T-helper 2 cell treated with Interferon-gamma antibody and Interleukin-4, amounts not matched to agents 5 μg/mL and 100 μg/mL, for 36 hours (primary cell): ENCODE data around the gene LOXL4.

Source experiments
- DNase-seq: peaks from one replicate; pipeline ENCODE4 v3.0.0; 2021; ENCODE audit warnings: low spot score
- H3K27ac Mint-ChIP-seq: one replicate; pipeline ENCODE4 v1.8.0; 2021; ENCODE audit warnings: mild to moderate bottlenecking, mixed read lengths
- H3K27me3 Mint-ChIP-seq: one replicate; pipeline ENCODE4 v1.8.0; 2021; ENCODE audit warnings: low read depth, mixed read lengths
- H3K36me3 Mint-ChIP-seq: one replicate; pipeline ENCODE4 v1.8.0; 2021; ENCODE audit warnings: low read depth, mixed read lengths
- H3K4me1 Mint-ChIP-seq: one replicate; pipeline ENCODE4 v1.8.0; 2021; ENCODE audit warnings: low read depth, mixed read lengths
- H3K4me3 Mint-ChIP-seq: one replicate; pipeline ENCODE4 v1.8.0; 2022; ENCODE audit warnings: mild to moderate bottlenecking, moderate library complexity, mixed read lengths
- H3K9me3 Mint-ChIP-seq: one replicate; pipeline ENCODE4 v1.8.0; 2021; ENCODE audit warnings: mixed read lengths

Gene LOXL4

DNA sequence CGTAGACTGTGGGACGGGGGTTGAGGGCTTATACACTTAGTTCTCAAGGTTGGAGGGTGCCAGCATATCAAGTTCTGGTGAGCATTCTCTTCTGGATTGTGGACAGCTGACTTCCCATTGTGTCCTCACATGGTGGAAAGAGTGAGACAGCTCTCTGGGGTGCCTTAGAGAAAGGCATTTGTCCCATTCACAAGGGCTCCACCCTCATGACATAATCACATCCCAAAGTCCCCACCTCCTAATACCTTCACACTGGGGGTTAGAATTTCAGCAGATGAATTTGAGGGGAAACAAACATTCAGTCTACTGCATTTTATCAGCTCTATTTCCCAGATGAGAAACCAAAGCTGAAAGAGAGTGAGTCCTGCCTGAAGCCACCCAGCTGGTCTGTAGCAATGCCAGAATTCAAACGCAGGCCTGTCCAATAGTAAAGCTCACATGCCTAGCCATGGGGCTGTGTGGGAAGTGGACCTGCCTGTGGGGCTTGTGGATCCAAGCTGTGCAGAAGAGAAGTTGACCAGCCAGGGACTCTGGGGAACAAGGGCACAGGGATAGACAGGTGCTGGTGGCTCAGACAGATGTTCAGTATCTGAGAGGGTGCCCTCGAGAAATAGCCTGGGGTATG is 34.9 kb upstream of the LOXL4 start:
- Mint-ChIP-seq H3K27ac (no peak overlapping the region), H3K4me1 (no peaks in the 10 kb centered on the region), H3K36me3 (no peaks in the 10 kb centered on the region), H3K9me3 (no peaks in the 10 kb centered on the region), H3K27me3 (peaks cover 5% of the 10 kb centered on the region), H3K4me3 (no peak overlapping the region)
- DNase-seq, result no peak

- DNase-seq, result no peak
- no peak overlapping the region for H3K27ac Mint-ChIP-seq
- no peaks in the 10 kb centered on the region for H3K9me3 Mint-ChIP-seq
- H3K4me3 Mint-ChIP-seq, result no peak overlapping the region
- peaks cover 7% of the 10 kb centered on the region for H3K27me3 Mint-ChIP-seq
- H3K36me3 Mint-ChIP-seq, result no peaks in the 10 kb centered on the region
- no peaks in the 10 kb centered on the region for H3K4me1 Mint-ChIP-seq
Observed at GRCh38 chr10:98301664-98302319, 33.8 kb upstream of the LOXL4 start.

DNA sequence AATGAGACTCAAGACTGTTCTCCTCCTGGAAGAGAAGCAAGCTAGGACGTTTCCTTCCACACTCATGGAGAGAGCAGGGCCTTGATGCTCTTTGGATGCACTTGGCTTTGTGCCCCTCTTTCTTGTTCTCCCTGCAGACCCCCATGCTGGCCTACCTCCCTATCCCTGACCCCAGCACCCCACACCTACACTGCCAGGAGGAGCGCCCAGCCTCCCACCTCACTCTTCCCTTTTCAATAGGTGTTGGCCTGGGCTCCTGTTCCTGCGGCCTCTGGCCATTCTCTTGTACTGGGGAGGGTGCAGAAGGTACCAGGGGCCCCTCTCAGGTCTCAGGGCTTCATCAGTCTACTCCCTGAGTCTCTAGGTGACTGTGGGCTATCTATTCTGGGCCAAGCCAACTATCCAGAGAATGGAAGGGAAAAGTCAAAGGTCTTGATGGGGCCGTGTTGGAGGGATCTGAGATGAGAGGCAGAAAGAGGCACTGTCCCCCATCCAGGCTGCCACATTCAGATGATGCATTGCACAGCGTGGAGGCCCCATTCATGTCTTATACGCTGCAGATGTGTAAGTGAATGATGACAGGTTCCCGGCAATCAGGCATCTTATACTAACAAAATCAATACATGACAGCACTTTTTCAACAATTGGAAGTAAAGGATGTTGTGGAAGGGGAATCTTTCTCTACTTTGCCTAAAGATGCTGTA is 32.7 kb upstream of the LOXL4 start:
- no peaks in the 10 kb centered on the region for H3K9me3 Mint-ChIP-seq

GRCh38 chr10:98299341-98299740 is 31.3 kb upstream of the LOXL4 start:
- H3K27ac Mint-ChIP-seq, result no peak overlapping the region
- H3K9me3 Mint-ChIP-seq, result no peaks in the 10 kb centered on the region
- H3K4me1 Mint-ChIP-seq, result no peaks in the 10 kb centered on the region
- no peak overlapping the region for H3K4me3 Mint-ChIP-seq
- H3K27me3 Mint-ChIP-seq, result peaks cover 5% of the 10 kb centered on the region
- H3K36me3 Mint-ChIP-seq, result no peaks in the 10 kb centered on the region
- DNase-seq, result no peak

More for the DNA sequence above, 32.7 kb upstream of the LOXL4 start:
- Mint-ChIP-seq H3K4me1 (no peaks in the 10 kb centered on the region), H3K4me3 (no peak overlapping the region), H3K36me3 (no peaks in the 10 kb centered on the region), H3K27ac (no peak overlapping the region), H3K27me3 (peaks cover 5% of the 10 kb centered on the region)
- no peak for DNase-seq

DNA sequence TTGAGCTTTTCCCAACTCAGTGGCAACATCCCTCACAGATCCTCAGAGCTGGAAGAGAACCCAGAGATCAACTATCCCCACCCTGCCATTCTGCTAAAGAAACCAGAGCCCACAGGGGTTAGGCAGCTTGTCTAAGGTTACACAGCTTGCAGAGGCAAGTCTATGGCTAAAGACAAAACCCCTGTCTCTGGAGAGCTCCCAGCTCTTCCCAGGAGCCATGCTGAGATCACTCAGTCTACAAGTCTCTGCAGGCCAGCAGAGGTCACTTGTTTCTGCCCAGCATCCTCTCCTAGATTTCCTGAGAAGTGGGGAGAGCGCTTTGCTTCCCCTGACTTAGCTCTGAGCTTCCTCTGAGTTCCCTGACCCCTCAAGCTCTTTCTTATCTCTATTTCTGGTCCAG is 28.5 kb upstream of the LOXL4 start:
- Mint-ChIP-seq H3K4me3 (no peak overlapping the region), H3K36me3 (no peaks in the 10 kb centered on the region), H3K27ac (no peak overlapping the region), H3K27me3 (peaks cover 8% of the 10 kb centered on the region), H3K9me3 (no peaks in the 10 kb centered on the region), H3K4me1 (no peaks in the 10 kb centered on the region)
- DNase-seq, result no peak

DNA sequence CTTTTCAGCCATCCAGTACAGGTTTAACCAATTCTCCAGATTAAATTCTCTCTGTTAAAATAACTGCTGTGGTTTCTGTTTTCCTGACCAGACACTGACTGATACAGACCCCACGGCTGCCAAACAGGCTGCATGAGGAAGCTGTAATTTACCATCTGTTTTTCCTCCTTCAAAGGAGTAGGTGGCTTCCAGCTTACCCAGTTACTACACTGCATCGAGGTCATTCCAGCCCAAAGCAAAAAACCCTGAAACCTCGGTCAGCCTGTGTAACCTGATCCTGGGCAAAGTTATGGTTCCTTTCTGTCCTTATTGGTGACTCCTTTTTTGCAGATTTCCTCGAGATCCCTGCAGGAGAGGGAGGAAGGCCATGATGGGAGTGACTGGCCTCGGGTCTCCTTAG is 27.9 kb upstream of the LOXL4 start:
- H3K4me1 Mint-ChIP-seq, result no peaks in the 10 kb centered on the region
- H3K36me3 Mint-ChIP-seq, result no peaks in the 10 kb centered on the region
- H3K4me3 Mint-ChIP-seq, result no peak overlapping the region
- no peak overlapping the region for H3K27ac Mint-ChIP-seq
- DNase-seq, result no peak
- no peaks in the 10 kb centered on the region for H3K9me3 Mint-ChIP-seq
- H3K27me3 Mint-ChIP-seq, result peaks cover 8% of the 10 kb centered on the region

DNA sequence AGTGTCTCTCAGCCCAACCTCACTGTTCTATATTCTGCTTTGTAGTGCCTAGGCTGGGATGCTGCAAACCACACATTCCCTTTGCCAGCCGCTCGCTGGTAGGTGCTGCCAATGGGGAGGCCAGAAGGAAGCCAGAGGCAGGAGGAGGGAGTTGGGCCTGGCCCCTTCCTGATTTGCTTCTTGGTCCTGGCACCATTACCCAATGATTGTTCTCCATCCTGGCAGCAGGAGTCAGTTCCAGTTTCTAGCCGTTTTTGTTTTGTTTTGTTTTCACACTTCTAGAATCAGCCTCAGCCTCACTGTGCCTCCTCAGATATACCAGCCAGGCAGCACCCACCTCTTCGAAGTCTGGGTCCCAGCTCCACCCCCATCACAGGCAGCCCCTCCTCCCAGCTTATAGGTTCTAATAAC is 27.4 kb upstream of the LOXL4 start:
- peaks cover 6% of the 10 kb centered on the region for H3K27me3 Mint-ChIP-seq
- no peak overlapping the region for H3K4me3 Mint-ChIP-seq
- DNase-seq, result no peak
- H3K36me3 Mint-ChIP-seq, result no peaks in the 10 kb centered on the region
- H3K9me3 Mint-ChIP-seq, result no peaks in the 10 kb centered on the region
- no peaks in the 10 kb centered on the region for H3K4me1 Mint-ChIP-seq
- no peak overlapping the region for H3K27ac Mint-ChIP-seq

- H3K9me3 Mint-ChIP-seq, result no peaks in the 10 kb centered on the region
- H3K27me3 Mint-ChIP-seq, result peaks cover 5% of the 10 kb centered on the region
- H3K36me3 Mint-ChIP-seq, result no peaks in the 10 kb centered on the region
- no peak overlapping the region for H3K4me3 Mint-ChIP-seq
- H3K27ac Mint-ChIP-seq, result no peak overlapping the region
- no peaks in the 10 kb centered on the region for H3K4me1 Mint-ChIP-seq
- DNase-seq, result no peak
Observed at GRCh38 chr10:98294270-98294627, 26.3 kb upstream of the LOXL4 start.

GRCh38 chr10:98293550-98294269 is 25.7 kb upstream of the LOXL4 start:
- no peaks in the 10 kb centered on the region for H3K4me1 Mint-ChIP-seq
- no peak for DNase-seq
- peaks cover 5% of the 10 kb centered on the region for H3K27me3 Mint-ChIP-seq
- H3K4me3 Mint-ChIP-seq, result no peak overlapping the region
- H3K36me3 Mint-ChIP-seq, result no peaks in the 10 kb centered on the region
- no peaks in the 10 kb centered on the region for H3K9me3 Mint-ChIP-seq
- no peak overlapping the region for H3K27ac Mint-ChIP-seq

DNA sequence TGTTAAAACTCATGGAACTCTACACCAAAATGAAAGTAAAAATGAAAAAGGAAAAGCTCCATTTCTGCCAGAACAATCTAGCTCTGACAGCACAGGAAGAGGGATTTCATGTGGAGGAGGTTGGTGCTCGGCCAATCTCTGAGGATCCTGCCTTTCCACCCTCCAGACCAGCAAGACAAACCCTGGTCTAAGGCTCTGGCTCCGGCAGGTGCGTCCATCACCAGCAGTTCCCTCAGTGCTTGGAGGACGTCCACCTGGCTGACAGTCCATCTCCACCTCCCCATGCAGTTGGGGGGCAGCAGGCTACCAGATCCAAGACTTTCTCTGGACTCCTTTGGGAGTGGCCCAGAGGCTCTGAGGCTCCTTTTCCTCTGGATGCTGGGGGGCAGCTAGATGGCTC is 25.0 kb upstream of the LOXL4 start:
- Mint-ChIP-seq H3K4me3 (no peak overlapping the region), H3K27me3 (peaks cover 5% of the 10 kb centered on the region), H3K9me3 (no peaks in the 10 kb centered on the region), H3K27ac (no peak overlapping the region), H3K36me3 (no peaks in the 10 kb centered on the region), H3K4me1 (no peaks in the 10 kb centered on the region)
- DNase-seq, result no peak

DNA sequence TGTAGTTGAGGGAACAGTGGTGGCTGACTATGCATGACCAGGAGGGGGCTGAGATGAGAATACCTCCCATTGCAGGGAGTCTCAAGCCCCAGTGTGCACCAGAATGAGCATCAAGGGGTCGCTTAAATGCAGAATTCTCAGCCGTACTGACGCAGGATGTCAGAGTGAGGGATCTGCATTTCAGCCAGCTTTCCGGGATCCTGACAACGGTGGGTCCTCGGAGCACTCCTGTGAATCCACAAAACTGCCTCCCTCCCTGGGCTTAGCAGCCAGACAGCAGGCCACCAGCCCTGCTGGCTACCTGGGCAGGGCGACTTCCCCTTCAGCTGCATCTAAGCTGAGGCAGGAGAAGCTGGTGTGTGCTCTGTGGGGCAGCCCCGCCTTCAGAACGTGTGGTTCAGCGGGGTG is 21.8 kb upstream of the LOXL4 start:
- Mint-ChIP-seq H3K36me3 (no peaks in the 10 kb centered on the region), H3K9me3 (no peaks in the 10 kb centered on the region)

GRCh38 chr10:98287321-98287720 is 19.3 kb upstream of the LOXL4 start:
- DNase-seq, result no peak
- Mint-ChIP-seq H3K9me3 (no peaks in the 10 kb centered on the region), H3K27ac (no peak overlapping the region), H3K4me3 (no peak overlapping the region), H3K36me3 (no peaks in the 10 kb centered on the region), H3K4me1 (no peaks in the 10 kb centered on the region), H3K27me3 (peaks cover 1% of the 10 kb centered on the region)

More for the DNA sequence above, 21.8 kb upstream of the LOXL4 start:
- Mint-ChIP-seq H3K27ac (no peak overlapping the region), H3K27me3 (peaks cover 3% of the 10 kb centered on the region), H3K4me1 (no peaks in the 10 kb centered on the region), H3K4me3 (no peak overlapping the region)
- no peak for DNase-seq

DNA sequence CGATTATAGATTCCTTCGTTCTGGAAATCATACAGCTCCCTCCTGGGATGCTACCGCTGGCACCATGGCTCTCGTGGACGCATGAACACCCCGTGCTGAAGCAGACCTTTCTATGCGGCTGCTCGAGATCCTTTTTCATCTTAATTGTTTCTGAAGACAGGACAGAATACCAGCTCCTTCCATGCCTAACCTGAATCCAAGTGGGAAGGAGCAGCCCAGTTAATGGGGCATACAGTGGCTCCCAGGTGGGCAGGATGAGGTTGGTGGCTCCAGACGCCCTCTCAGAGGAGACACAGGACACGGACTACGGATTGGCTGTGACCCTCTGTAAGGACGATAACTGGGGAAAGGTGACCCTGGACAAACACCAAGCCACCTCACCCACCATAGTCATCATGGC is 18.4 kb upstream of the LOXL4 start:
- no peaks in the 10 kb centered on the region for H3K4me1 Mint-ChIP-seq
- H3K9me3 Mint-ChIP-seq, result no peaks in the 10 kb centered on the region
- no peak overlapping the region for H3K4me3 Mint-ChIP-seq
- no peak overlapping the region for H3K27ac Mint-ChIP-seq
- H3K36me3 Mint-ChIP-seq, result no peaks in the 10 kb centered on the region
- no peak for DNase-seq
- H3K27me3 Mint-ChIP-seq, result peaks cover 5% of the 10 kb centered on the region

DNA sequence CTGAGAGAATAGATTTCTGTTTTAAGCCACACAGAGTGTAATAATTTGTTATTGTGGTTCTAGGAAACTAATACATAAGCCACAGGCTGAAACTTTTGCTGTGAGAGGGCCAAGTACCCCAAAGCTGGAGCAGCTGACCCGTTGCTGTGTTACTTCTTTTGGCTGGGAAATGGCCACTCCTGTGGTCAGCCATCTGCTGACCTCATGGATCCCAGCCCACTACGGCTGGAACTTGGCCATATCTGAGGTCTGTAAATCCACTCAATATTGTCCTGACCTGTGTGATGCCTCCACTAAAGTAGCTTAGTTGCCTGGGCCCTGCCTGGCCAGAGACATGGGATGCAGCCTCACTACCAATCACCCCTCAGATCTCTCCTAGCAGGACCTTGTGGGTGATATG is 17.4 kb upstream of the LOXL4 start:
- DNase-seq, result no peak
- no peaks in the 10 kb centered on the region for H3K36me3 Mint-ChIP-seq
- no peaks in the 10 kb centered on the region for H3K9me3 Mint-ChIP-seq
- H3K27me3 Mint-ChIP-seq, result peaks cover 13% of the 10 kb centered on the region
- H3K4me3 Mint-ChIP-seq, result no peak overlapping the region
- no peaks in the 10 kb centered on the region for H3K4me1 Mint-ChIP-seq
- no peak overlapping the region for H3K27ac Mint-ChIP-seq
